RPMI8226 (cell line): ENCODE results near the gene STAG3.
A peak's percentile ranks its signal among the peaks of the same experiment; 100 is the strongest.
"Not testable (repeated sequence)": the region's sequence is repeated elsewhere in the genome, so short reads cannot be mapped to it uniquely, and the experiment has no call there.

Experiments used
- DNase-seq: peaks from one replicate; pipeline ENCODE4 v3.0.0-alpha.2; 2015

The STAG3 gene

DNA sequence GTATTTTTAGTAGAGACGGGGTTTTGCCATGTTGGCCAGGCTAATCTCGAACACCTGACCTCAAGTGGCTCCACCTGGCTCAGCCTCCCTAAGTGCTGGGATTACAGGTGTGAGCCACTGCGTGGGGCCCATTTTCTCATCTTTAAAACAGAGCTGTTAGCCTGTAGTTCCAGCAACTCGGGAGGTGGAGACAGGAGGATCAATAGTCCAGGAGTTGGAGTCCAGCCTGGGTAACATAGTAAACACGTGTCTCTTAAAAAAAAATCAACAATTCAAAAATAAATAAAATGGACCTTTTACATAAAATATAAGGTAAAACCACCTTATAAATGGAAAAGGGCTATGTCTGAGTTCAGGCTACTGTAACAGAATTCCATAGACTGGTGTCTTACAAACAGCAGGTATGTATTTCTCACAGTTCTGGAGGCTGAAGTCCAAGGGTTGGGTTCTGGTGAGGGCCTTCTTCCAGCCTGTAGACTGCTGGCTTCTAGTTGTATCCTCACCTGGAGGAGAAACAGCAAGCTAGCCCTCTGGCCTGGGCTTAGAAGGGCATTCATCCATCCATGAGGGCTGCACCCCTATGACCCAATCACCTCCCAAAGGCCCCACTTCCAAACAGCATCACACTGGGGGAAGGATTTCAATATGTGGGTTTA lies 35.0 kb downstream of the STAG3 start:
- no peak for DNase-seq

DNA sequence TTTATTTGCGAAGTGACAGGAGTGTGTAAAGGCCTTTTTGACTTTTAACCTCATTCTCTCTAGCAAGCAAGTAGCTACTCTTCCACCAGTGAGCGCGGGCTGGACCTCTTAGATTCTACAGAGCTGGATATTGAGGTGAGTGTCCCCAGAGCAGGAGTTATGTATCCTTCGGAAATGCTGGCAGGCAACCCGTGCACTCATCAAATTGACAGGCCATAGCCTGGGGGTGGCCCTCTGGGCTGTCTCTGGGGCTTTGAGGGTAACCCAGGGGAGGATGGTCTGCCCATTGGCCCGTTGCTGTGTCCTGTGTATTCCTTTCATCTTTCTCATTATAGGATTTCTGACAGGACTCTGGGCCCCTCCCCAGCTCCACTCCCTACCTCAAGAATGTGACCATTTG lies 36.0 kb downstream of the STAG3 start:
- DNase-seq: no peak

DNA sequence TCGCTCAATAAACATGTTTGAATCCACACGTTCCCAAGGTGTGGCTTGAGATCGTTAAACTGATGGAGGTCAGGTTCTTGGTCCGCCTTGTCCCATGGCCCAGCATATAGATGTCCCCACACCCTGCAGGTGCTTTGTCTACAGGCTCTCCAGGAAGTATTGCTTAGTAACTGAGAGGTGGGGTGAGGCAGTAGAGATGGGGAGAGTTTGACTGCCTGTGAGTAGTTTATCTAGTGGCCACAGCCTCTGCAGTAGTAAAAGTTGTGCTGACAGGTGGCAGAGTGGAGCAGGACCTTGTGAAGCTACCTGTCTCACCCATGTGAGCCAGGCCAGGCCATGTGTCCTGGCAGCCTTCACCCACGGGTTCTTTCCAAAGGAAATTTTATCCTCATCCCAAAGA lies 36.6 kb downstream of the STAG3 start:
- not testable (repeated sequence) for DNase-seq

DNA sequence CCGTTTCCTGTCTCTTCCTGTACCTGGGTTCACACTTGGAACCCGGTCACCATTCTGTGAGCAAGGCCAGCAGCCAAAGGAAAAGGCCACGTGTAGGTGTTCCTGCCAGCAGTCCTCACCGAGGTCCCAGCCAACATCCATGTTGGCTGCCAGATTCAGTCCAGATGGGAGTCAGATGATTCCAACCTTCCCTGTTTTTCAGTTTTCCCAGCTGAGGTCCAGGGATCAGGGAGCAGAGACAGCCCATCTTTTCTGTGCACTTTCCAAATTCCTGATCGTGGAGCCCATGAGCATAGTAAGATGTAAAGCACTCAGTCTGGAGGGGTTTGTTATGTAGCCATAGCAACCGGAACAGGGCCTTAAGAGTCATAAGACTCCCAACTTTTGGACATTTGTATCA lies 38.2 kb downstream of the STAG3 start:
- DNase-seq: no peak

DNA sequence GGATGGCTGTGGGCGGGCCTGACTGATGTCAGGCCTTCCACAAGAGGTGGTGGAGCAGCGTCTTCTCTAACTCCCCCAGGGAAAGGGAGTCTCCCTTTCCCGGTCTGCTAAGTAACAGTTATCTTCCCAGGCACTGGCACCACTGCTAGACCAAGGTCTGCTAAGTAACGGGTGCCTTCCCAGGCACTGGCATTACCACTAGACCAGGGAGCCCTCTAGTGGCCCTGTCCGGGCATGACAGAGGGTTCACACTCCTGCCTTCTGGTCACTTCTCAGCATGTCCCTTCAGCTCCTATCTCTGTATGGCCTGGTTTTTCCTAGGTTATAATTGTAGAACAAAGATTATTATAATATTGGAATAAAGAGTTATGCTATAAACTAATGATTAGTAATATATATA lies 40.2 kb downstream of the STAG3 start:
- DNase-seq: peak; percentile 45

DNA sequence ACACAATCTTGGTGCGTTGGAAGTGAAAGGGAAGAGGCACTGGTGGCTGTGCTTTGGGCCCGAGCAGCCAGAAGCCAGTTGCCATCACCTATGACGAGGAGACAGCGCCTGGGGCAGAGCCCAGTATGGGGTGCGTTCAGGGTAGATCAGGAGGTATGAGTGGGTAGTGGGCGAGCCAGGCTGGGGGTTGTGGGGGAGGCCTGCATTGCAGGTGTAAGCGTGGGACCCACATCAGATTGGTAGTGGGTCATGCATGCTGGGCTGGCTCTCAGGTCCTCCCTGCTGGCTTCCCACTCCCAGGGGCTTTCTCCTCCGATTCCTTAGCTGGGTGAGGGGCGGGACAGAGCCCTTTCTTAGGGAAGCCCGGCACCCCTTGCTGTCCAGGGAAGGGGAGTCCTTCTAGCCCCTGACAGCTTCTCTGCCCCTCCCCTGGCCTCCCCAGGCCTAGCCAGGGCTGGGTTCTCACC lies 41.6 kb downstream of the STAG3 start:
- no peak for DNase-seq

DNA sequence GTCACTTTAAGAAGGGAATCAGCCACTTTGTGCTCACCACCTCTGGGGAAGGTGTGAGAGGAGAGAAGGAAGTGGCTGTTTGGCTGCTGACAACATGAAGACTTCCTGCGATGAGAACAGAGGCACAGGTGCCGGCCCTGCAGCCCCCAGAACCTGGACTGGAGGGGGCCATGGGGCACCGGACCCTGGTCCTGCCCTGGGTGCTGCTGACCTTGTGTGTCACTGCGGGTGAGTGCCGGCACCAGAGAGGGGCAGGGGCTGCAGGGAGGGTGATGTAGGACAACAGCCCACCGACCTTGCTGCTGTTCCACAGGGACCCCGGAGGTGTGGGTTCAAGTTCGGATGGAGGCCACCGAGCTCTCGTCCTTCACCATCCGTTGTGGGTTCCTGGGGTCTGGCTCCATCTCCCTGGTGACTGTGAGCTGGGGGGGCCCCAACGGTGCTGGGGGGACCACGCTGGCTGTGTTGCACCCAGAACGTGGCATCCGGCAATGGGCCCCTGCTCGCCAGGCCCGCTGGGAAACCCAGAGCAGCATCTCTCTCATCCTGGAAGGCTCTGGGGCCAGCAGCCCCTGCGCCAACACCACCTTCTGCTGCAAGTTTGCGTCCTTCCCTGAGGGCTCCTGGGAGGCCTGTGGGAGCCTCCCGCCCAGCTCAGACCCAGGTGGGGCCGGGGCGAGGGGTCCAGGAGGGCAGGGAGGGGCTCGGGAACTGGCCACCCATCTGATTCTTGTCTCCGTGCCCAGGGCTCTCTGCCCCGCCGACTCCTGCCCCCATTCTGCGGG lies 42.3 kb downstream of the STAG3 start, which contains the start of gene PVRIG:
Gene PVRIG, plus strand, starts transcription at position 149 of the 785 bp plus-strand sequence. Its CDS starts 22 bp downstream, at position 171.
- DNase-seq: not testable (repeated sequence)

DNA sequence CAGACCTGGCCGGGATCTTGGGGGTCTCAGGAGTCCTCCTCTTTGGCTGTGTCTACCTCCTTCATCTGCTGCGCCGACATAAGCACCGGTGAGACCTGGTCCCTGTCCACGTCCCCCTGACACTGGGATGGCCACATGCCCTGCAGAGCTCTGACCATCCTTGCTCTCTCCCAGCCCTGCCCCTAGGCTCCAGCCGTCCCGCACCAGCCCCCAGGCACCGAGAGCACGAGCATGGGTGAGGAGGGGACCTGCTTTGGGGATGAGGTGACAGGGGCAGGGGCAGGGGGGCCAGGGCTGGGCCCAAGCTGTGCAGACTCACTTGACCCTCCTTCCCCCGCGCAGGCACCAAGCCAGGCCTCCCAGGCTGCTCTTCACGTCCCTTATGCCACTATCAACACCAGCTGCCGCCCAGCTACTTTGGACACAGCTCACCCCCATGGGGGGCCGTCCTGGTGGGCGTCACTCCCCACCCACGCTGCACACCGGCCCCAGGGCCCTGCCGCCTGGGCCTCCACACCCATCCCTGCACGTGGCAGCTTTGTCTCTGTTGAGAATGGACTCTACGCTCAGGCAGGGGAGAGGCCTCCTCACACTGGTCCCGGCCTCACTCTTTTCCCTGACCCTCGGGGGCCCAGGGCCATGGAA lies 43.0 kb downstream of the STAG3 start:
- DNase-seq: no peak

DNA sequence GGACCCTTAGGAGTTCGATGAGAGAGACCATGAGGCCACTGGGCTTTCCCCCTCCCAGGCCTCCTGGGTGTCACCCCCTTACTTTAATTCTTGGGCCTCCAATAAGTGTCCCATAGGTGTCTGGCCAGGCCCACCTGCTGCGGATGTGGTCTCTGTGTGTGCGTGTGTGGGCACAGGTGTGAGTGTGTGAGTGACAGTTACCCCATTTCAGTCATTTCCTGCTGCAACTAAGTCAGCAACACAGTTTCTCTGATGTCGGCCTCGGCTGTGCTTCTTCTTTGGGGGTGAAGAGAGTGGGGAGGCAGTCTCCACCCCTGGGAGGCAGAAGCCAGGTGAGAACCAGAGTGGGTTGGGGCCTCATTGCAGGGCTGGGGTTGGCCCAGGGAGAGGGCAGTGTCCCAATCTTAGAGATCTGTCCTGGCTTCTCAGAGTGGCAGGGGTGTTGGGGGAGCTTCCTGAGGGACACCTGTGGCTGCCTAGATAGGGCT lies 43.6 kb downstream of the STAG3 start:
- DNase-seq: peak; percentile 89

DNA sequence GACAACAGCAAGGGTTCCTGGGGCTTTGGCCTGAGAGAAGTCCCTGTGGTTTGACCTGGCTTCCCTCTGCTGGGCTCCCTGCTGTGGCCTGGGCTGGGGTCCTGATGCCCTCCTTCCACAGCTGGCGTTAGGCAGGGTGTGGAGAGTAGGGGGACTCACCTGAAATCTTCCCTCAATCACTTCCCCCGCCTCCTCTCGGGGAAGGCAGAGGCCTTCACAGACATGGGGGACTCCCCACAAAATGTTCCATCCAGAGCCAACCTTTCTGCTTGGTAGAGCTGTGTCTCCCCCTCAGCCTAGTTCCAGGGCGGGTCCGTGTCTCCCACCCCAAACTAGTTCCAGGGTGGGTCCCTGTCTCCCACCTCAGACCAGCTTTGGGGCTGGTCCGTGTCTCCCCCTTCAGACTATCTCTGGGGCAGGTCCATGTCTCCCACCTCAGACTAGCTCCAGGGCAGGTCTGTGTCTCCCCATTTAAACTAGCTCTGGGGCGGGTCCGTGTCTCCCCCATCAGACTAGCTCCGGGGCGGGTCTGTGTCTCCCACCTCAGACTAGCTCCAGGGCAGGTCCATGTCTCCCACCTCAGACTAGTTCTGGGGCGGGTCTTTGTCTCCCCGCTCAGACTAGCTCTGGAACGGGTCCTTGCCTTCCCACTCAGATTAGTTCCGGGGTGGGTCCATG lies 44.2 kb downstream of the STAG3 start:
- DNase-seq: no peak

DNA sequence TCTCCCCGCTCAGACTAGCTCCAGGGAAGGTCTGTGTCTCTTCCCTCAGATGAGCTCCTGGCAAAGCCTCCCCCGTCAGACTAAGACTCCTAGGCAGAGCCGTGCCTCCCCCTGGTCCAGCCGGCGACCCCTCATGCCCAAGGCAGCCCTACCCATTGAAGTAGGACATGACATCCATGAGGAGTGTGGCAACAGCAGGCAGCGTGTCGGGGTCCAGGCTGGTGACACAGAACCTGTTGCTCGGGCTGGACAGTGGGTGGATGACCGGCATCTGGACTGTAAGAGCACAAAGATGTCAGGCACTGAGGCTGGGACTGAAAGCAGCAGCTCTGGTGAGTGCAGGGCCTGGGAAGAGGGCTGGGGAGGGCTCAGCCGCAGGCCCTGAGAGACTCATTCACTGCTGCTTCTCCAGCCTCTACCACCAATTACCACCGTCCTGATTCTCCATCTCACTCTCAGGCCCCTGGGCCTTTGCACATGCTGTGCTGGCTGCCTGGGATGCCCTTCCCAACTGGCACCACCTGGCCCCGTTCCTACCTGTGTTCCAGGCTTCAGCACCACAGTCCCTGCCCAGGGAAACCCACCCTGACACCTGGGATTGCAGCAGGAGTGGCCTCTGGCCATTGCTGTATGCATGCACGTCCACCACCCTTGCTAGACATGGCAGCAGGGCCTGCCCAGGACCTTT lies 44.9 kb downstream of the STAG3 start:
- DNase-seq: no peak

DNA sequence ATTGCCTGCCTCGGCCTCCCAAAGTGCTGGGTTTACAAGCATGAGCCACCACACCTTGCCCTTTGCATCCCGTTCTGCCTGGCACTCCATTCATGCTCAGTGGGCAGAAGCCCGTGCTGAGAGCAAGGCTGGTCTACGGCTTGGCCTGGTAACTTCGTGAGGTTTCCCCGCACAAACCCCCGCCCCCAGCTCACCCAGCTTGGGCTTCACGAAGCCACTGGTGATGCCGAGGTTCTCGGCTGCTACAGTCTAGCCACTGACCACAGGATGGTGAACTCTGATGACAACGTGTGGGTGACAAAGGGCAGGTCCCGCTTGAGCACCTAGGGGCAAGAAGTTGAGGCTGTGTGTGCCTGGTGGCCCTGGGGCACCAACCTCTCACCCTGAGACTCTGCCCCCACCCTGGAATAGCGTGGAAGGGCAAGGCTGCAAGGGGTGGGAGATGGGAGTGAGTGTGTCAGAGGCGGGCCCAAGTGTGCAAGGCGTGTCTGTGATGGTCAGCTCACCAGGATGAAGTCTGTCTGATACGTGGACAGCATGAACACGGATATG lies 45.7 kb downstream of the STAG3 start:
- not testable (repeated sequence) for DNase-seq

DNA sequence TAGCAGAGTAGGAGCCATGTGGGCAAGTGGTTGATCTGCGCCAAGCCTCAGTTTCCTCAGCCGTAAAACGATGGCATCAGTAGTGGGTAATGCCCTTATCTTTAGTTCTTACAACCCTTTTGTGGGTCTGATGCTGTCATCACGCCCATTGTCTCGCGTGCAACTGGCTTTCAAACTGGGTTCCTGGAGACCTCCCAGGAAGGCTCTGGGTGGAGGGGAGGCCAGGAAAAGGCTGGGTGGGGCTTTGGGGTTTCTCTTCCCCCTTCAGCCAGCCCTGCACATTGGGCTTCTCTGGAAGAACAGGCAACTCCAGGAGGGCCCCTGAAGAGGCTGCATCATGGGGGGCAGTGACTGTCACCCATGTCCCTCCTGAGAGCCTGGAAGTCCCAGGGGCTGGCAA lies 47.2 kb downstream of the STAG3 start:
- not testable (repeated sequence) for DNase-seq

DNA sequence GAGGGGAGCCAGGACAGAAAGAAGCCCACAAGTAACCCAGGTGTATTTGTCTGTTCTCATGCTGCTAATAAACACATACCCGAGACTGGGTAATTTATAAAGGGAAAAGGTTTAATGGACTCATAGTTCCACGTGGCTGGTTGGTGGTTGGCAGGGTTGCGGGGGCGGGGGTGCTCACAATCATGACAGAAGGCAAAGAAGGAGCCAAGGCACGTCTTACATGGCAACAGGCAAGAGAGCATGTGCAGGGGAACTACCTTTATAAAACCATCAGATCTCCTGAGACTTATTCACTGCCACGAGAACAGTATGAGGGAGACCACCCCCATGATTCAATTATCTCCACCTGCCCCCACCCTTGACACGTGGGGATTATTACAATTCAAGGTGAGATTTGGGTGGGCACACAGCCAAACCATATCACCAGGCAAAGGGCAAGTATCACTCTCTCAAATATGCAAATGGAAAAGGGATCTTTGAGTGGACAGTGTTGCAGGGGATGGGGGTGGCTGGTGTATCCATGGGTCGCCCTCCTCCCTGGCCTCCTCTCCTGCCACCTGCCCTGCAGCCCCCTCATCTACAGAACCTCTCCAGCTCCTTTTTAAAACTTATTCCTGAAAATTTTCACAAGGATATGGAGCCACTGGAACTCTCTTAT lies 57.1 kb downstream of the STAG3 start:
- DNase-seq: not testable (repeated sequence)

DNA sequence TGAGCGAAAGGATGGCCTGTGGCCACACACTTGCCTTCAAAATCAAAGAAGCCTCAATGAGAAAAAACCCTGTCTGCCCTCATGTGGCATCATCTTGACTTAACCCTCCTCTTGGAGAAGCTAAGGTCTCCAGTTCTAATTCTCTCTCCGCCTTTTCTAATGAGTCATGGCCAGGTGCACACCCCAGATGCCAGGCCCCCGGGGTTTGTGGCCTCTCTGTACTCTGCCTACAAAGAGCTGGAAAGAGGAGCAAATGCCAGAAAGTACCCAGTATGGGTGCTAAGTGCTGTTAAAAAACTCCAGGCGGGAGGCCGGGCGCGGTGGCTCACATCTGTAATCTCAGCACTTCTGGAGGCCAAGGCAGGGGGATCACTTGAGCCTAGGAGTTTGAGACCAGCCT lies 62.3 kb downstream of the STAG3 start:
- peak; percentile 28 for DNase-seq

DNA sequence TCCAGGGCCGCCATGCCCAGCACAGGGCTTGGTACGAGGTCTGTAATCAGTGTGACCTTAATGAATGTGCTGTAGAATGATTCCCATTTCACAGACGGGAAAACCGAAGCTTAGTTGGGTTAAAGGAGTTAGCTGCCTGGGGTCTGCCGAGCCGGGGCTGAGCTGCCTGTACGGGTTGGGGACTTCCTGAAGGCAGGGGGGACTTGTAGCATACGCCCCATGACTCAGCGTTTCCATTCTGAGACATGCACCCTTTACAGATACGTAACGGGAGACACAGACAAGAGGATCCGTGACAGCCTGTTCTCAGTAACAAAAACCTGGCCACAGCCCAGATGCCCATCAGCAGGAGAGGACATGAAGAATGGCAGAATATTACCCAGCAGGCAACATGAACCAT lies 65.7 kb downstream of the STAG3 start:
- not testable (repeated sequence) for DNase-seq

DNA sequence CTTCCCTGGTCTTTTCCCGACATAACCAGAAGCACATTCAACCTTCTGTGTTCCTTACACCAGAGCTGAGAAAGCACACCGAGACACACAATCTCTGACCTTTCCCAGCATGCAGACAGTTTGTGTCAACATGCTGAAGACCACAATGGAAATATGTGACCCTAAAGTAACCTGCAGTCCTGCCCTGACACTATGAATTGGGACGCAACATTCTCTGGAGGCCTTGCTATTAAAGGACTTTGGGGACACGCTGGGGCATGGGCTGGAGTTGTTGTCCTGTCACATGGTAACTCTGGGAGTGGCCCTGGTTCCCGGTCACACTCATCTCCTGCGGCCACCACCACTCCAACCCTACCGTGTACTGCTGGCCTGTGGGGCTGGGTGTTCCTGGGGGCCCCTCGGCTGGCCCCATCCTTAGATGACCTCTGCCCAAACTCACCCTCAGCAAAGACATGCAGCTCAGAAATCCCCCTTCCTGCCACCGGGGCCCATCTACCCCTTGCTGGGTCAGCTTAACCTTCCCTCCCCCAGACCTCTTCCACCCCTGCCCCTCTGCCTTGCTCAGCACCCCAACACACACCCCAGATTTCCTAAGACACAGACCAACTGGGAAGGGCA lies 67.4 kb downstream of the STAG3 start:
- not testable (repeated sequence) for DNase-seq

DNA sequence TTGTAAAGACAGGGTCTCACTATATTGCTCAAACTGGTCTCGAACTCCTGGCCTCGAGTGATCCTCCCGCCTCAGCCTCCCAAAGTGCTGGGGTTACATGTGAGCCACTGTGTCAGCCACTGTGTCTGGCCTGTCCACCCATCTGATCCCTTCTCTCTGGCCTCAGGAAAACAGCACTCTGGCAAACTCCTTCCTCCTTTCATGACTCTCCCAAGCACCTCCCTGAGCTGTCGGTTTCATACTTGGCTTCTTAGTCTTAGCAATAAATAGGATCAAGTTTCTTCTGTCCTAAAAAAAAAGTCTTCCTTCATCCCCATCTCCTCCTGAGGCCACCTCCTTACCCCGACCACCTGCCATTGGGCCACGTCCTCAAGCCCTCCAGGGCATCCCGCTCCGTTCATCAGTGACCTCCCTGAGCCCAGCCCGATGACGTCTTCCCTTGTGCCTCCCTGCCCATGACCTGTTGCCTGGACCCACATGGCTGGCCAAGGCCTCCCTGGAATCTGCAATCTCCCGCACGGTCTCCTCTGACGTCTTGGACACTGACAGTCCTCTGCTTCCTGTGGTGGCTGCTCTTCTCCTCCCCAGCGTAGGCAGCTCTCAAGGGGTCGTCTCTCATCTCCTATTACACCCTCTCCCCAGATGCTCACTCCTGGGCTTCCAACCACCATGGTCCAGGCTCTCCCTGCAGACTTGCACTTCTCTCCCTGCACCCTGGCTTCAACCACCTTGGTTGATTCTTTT lies 68.6 kb downstream of the STAG3 start:
- DNase-seq: not testable (repeated sequence)

DNA sequence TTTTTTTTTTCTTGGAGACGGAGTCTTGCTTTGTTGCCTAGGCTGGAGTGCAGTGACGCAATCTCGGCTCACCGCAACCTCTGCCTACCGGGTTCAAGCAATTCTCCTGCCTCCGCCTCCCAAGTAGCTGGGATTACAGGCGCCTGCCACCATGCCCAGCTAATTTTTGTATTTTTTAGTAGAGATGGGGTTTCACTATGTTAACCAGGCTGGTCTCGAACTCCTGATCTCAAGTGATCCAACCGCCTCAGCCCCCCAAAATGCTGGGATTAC lies 69.1 kb downstream of the STAG3 start:
- DNase-seq: not testable (repeated sequence)

DNA sequence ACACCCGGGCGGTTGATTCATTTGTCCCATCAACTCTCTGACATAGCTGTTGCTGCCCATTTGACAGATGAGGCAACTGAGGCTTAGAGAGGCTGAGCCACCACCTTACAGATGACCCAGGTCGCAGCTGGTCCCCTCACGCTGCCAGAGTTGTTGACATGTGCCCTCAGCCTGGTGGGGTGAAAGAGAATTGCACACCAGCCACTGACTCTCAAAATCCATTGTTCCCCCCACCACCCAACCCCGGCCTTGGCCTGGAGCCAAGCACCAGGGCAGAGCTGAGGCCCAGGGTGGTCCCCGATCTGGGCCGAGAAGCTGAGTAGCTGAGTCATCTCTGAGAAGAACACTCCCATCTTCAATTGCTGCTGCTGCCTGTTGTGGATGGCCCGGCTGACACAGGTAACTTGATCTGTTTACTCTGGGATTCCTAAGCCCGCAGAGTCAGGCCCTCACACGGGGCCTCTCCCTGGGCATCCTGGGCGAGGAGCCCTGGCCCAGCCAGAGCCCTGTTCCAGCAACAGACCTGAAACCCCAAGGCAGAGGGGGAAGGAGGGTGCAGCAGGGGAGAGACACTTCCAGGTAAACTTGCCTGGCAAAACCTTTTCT lies 69.5 kb downstream of the STAG3 start:
- no peak for DNase-seq
